Measurements from ENCODE around the gene MAT2A. TPM values are rescaled to one million over a fixed set of nuclear protein-coding genes. Genes with fewer than 3 reads are reported as not detected.
A peak's percentile ranks its signal among the peaks of the same experiment; 100 is the strongest.

The MAT2A gene
- total RNA-seq, 3 donors from 2014 or later (not counting 1 experiment from before 2014, with no cell fraction given) = 116 to 141 (median 135) TPM

DNA sequence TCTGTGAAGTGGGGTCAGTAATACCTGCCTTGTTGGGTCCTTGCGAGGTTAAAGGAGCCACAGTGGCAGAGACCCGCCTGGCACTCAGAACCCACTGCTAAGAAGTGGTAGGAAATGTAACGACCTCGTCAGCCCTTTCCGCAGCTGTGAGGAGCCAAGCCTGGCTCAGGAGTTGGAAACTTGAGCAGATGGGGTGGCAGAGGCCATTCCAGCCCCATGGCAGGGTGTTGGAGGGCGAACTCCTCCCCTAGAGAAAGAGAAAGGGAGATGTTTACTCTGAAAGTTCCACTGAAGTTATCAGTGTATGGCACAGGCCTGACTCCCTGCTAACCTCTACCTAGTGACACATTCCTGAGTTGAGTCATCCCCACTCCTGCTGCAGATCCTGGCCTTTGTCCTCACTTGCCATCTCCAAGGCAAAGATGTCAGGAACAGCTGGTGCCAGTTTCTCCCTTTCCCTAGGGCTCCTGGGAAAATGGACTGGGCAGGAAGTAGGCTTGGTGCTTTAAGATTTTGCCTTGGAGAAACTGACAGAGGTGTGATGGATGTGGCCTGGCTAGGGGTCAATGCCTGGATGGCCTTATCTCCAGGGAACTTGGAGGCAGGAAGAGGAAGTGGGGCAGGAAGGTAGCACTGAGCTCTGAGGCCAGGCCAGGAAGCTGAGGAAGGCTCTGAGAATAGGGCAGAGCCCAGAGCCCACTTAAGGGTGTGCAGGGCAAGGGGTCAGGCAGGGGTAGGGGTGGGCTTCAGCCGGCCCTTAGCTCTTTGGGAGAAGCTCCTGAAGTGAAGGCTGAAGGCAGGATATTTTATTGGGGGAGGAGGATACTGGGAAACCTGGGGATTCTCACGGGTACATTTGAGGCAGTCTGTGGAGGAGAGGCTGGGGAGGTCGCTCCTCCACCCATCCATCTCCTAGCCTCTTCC lies 46.2 kb downstream of the MAT2A start:
- H3K27ac Mint-ChIP-seq = peak overlapping the region; percentile 79 to 87
- H3K4me3 Mint-ChIP-seq = peak overlapping the region; percentile 87
- ATAC-seq (peak; percentile 41 to 54 (median 52)), DNase-seq (peak in 1 of 2 donors; percentile 52)
- Histone ChIP-seq H3K27me3 (ENCODE audit: control insufficient read depth, insufficient read depth, low read length) (no peaks in the 10 kb centered on the region), H3K4me3 (ENCODE audit: low read length) (peak overlapping the region; percentile 65), H3K36me3 (ENCODE audit: control insufficient read depth, insufficient read depth, low read length) (peaks cover 16% of the 10 kb centered on the region), H3K27ac (ENCODE audit: low read length) (peak overlapping the region; percentile 62), H3K9me3 (ENCODE audit: control insufficient read depth, insufficient read depth, low read length) (no peaks in the 10 kb centered on the region), H3K4me1 (ENCODE audit: control insufficient read depth, insufficient read depth, low read length) (peaks cover 33% of the 10 kb centered on the region)
- H3K4me1 Mint-ChIP-seq = peaks cover 34 to 48% of the 10 kb centered on the region in 2 donors
- H3K9me3 Mint-ChIP-seq = no peaks in the 10 kb centered on the region
- TF ChIP-seq, protein P1, sequence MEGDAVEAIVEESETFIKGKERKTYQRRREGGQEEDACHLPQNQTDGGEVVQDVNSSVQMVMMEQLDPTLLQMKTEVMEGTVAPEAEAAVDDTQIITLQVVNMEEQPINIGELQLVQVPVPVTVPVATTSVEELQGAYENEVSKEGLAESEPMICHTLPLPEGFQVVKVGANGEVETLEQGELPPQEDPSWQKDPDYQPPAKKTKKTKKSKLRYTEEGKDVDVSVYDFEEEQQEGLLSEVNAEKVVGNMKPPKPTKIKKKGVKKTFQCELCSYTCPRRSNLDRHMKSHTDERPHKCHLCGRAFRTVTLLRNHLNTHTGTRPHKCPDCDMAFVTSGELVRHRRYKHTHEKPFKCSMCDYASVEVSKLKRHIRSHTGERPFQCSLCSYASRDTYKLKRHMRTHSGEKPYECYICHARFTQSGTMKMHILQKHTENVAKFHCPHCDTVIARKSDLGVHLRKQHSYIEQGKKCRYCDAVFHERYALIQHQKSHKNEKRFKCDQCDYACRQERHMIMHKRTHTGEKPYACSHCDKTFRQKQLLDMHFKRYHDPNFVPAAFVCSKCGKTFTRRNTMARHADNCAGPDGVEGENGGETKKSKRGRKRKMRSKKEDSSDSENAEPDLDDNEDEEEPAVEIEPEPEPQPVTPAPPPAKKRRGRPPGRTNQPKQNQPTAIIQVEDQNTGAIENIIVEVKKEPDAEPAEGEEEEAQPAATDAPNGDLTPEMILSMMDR (IDR thresholded peaks at IDR 0.05) = no peak
- H3K36me3 Mint-ChIP-seq = no peaks in the 10 kb centered on the region
- H3K27me3 Mint-ChIP-seq (ENCODE audit: low read depth in 2 of 2) = no peaks in the 10 kb centered on the region
- 18% methylated on average over 7 of the region's 9 CpGs for WGBS (ENCODE audit: insufficient coverage)
- intact Hi-C loops (cut with micrococcal nuclease) = no loop called here

GRCh38 chr2:85585781-85586105 lies 46.8 kb downstream of the MAT2A start:
- Histone ChIP-seq H3K27me3 (ENCODE audit: control insufficient read depth, insufficient read depth, low read length) (no peaks in the 10 kb centered on the region), H3K27ac (ENCODE audit: low read length) (no peak overlapping the region), H3K36me3 (ENCODE audit: control insufficient read depth, insufficient read depth, low read length) (peaks cover 14% of the 10 kb centered on the region), H3K9me3 (ENCODE audit: control insufficient read depth, insufficient read depth, low read length) (no peaks in the 10 kb centered on the region), H3K4me3 (ENCODE audit: low read length) (no peak overlapping the region), H3K4me1 (ENCODE audit: control insufficient read depth, insufficient read depth, low read length) (peaks cover 30% of the 10 kb centered on the region)
- TF ChIP-seq, protein P1 (IDR thresholded peaks at IDR 0.05) = no peak
- no peaks in the 10 kb centered on the region for H3K36me3 Mint-ChIP-seq
- peak overlapping the region; percentile 79 to 87 for H3K27ac Mint-ChIP-seq
- intact Hi-C loops (cut with micrococcal nuclease) = no loop called here
- peaks cover 34 to 47% of the 10 kb centered on the region in 2 donors for H3K4me1 Mint-ChIP-seq
- 65% methylated on average over 1 of the region's 1 CpG for WGBS (ENCODE audit: insufficient coverage)
- no peaks in the 10 kb centered on the region for H3K27me3 Mint-ChIP-seq (ENCODE audit: low read depth in 2 of 2)
- no peaks in the 10 kb centered on the region for H3K9me3 Mint-ChIP-seq
- peak overlapping the region; percentile 87 for H3K4me3 Mint-ChIP-seq
- DNase-seq (no peak), ATAC-seq (no peak)

DNA sequence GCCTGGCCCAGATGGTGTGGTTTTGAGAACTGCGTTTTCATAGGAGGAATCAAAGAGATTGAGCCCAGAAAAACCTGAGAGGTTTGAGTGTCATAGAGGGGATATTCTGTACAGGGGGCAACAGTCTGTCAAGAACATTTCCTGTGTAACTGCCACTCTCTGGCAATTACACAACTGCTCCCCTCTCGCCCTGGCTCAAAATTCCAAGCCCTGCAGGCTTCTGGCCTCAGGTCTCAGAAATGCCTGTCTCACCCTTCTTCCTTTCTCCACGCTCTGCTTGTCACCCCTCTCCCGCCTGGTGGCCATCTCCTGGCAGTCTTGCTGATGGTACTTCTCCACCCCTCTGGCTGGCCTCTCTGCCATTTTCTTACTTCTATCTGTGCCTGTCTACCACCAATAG lies 49.3 kb downstream of the MAT2A start:
- intact Hi-C loops (cut with micrococcal nuclease) = no loop called here
- no peak for ATAC-seq
- H3K27ac ChIP-seq (ENCODE audit: low read length) = no peak overlapping the region
- H3K4me1 ChIP-seq (ENCODE audit: control insufficient read depth, insufficient read depth, low read length) = peaks cover 33% of the 10 kb centered on the region
- WGBS (ENCODE audit: insufficient coverage) = 59% methylated on average over 4 of the region's 4 CpGs
- H3K4me3 ChIP-seq (ENCODE audit: low read length) = no peak overlapping the region
- Mint-ChIP-seq H3K9me3 (no peaks in the 10 kb centered on the region), H3K27me3 (ENCODE audit: low read depth in 2 of 2) (no peaks in the 10 kb centered on the region), H3K36me3 (no peaks in the 10 kb centered on the region), H3K27ac (peak overlapping the region in 1 of 2 donors; percentile 56), H3K4me3 (no peak overlapping the region), H3K4me1 (peaks cover 33 to 44% of the 10 kb centered on the region in 2 donors)
- no peaks in the 10 kb centered on the region for H3K27me3 ChIP-seq (ENCODE audit: control insufficient read depth, insufficient read depth, low read length)
- H3K9me3 ChIP-seq (ENCODE audit: control insufficient read depth, insufficient read depth, low read length) = no peaks in the 10 kb centered on the region
- no peaks in the 10 kb centered on the region for H3K36me3 ChIP-seq (ENCODE audit: control insufficient read depth, insufficient read depth, low read length)
- DNase-seq = no peak
- TF ChIP-seq, protein P1 (IDR thresholded peaks at IDR 0.05) = no peak

Data from natural killer cell (primary cell).